B cell (primary cell): Measurements from ENCODE around the gene ZNF718. TPM values are rescaled to one million over a fixed set of nuclear protein-coding genes. Genes with fewer than 3 reads are reported as not detected.

Experiments used
- ATAC-seq: fragments of 200-7000 bp; cut with Tn5 transposase; one replicate; pipeline ENCODE4 v1.10.0; 2021; ENCODE audit warnings: low read depth, mild to moderate bottlenecking, moderate number of reproducible peaks, moderate library complexity
- CTCF ChIA-PET: fragments of 350-600 bp; sonication (Branson Sonifier 250); formaldehyde crosslinking; loops from one replicate; lab custom pipeline; 2021; ENCODE audit warnings: antibody characterized with exemption, inconsistent platforms; lab: Charles Lee
- POLR2A ChIA-PET: fragments of 350-600 bp; sonication (Branson Sonifier 250); formaldehyde crosslinking; loops from one replicate; lab custom pipeline; 2021; ENCODE audit warnings: antibody characterized with exemption; lab: Charles Lee
- DNase-seq: peaks from one replicate; pipeline ENCODE4 v3.0.0; 2013
- H2AFZ ChIP-seq: 2 replicates; pipeline ENCODE4 v1.6.1; 2012; ENCODE audit warnings: mild to moderate bottlenecking, low read depth, low read length; ENCODE audit not compliant: insufficient read depth, poor library complexity, severe bottlenecking
- H3K27ac ChIP-seq, 2 donors: 1 replicate in 1 of 2; 2 replicates in 1 of 2; pipeline ENCODE4 v1.5.1; 2012 to 2013; ENCODE audit warnings: low read length in 2 of 2, mild to moderate bottlenecking in 2 of 2, moderate library complexity in 1 of 2
- H3K27me3 ChIP-seq, 4 experiments: fragments of 200-600 bp in 1 of 4; sonication (generic) in 1 of 4; replicated peaks in 1 of 4; 1 replicate in 2 of 4; 2 replicates in 2 of 4; pipeline versions ENCODE4 v1.6.1 to v1.7.0; 2013 to 2016; ENCODE audit warnings: low read length in 3 of 4, mild to moderate bottlenecking in 2 of 4, mixed read lengths in 1 of 4, moderate library complexity in 1 of 4; ENCODE audit not compliant: insufficient read depth in 4 of 4, control insufficient read depth in 3 of 4; ENCODE audit errors: control extremely low read depth in 1 of 4
- H3K36me3 ChIP-seq, 2 experiments: replicated peaks in 1 of 2; 1 replicate in 1 of 2; 2 replicates in 1 of 2; pipeline versions ENCODE4 v1.6.1 to v1.7.1; 2013; ENCODE audit warnings: low read length in 1 of 2; ENCODE audit not compliant: insufficient read depth in 2 of 2, control insufficient read depth in 1 of 2; ENCODE audit errors: control extremely low read depth in 1 of 2, extremely low read depth in 1 of 2
- H3K4me1 ChIP-seq, 2 donors: fragments of 200-600 bp in 1 of 2; sonication (generic) in 1 of 2; 1 replicate in 1 of 2; 2 replicates in 1 of 2; pipeline versions ENCODE4 v1.5.1 to v1.6.1; 2013 to 2017; ENCODE audit warnings: low read length in 2 of 2; ENCODE audit not compliant: control insufficient read depth in 2 of 2, insufficient read depth in 2 of 2
- H3K4me2 ChIP-seq: replicated peaks from 2 replicates; pipeline ENCODE3; 2012; ENCODE audit warnings: mild to moderate bottlenecking, low read depth, low read length; ENCODE audit not compliant: poor library complexity, severe bottlenecking
- H3K4me3 ChIP-seq, 5 experiments: fragments of 200-600 bp in 1 of 5; sonication (generic) in 1 of 5; 1 replicate in 3 of 5; 2 replicates in 2 of 5; pipeline versions ENCODE4 v1.5.1 to v1.7.0; 2011 to 2016; ENCODE audit warnings: low read length in 4 of 5, mild to moderate bottlenecking in 4 of 5, low read depth in 2 of 5, control low read depth in 1 of 5, moderate library complexity in 1 of 5; ENCODE audit not compliant: insufficient read depth in 1 of 5; ENCODE audit errors: control extremely low read depth in 1 of 5, extremely low read depth in 1 of 5
- H3K79me2 ChIP-seq: fragments of 200-600 bp; sonication (generic); one replicate; pipeline ENCODE4 v1.6.0; 2016; ENCODE audit warnings: low read length; ENCODE audit not compliant: control insufficient read depth, insufficient read depth
- H3K9ac ChIP-seq: fragments of 200-600 bp; sonication (generic); 2 replicates; pipeline ENCODE4 v1.6.1; 2017; ENCODE audit warnings: mild to moderate bottlenecking, low read length, moderate library complexity
- H3K9me3 ChIP-seq, 3 donors: one replicate each; pipeline versions ENCODE4 v1.6.1 to v1.7.1; 2013; ENCODE audit warnings: low read length in 2 of 3; ENCODE audit not compliant: control insufficient read depth in 2 of 3, insufficient read depth in 1 of 3; ENCODE audit errors: control extremely low read depth in 1 of 3
- H4K20me1 ChIP-seq: 2 replicates; pipeline ENCODE4 v1.6.0; 2012; ENCODE audit warnings: mild to moderate bottlenecking, low read length; ENCODE audit not compliant: insufficient read depth, control insufficient read depth, poor library complexity, severe bottlenecking
- H3K27ac Mint-ChIP-seq: one replicate; pipeline ENCODE4 v1.8.0; 2021; ENCODE audit warnings: mixed read lengths
- H3K27me3 Mint-ChIP-seq: one replicate; pipeline ENCODE4 v1.8.0; 2021; ENCODE audit warnings: mixed read lengths
- H3K4me1 Mint-ChIP-seq: one replicate; pipeline ENCODE4 v1.8.0; 2021; ENCODE audit warnings: mixed read lengths
- H3K4me3 Mint-ChIP-seq: one replicate; pipeline ENCODE4 v1.8.0; 2021; ENCODE audit warnings: mixed read lengths
- H3K9me3 Mint-ChIP-seq: one replicate; pipeline ENCODE4 v1.8.0; 2022; ENCODE audit warnings: mixed read lengths; ENCODE audit not compliant: insufficient read depth
- EZH2 ChIP-seq: IDR thresholded peaks from 2 replicates; pipeline ENCODE4 v1.6.1; 2012; ENCODE audit warnings: borderline replicate concordance, low read depth, mild to moderate bottlenecking, moderate library complexity, low read length; ENCODE audit not compliant: insufficient read depth, poor library complexity, severe bottlenecking
- WGBS: methylation state at CpG from one replicate; pipeline ENCODE4 v1.1.5; 2013; ENCODE audit warnings: missing lambda C conversion rate; ENCODE audit not compliant: insufficient coverage; 5-methylcytosine and 5-hydroxymethylcytosine counted together
- intact Hi-C: fragments of 100-400 bp; cut with micrococcal nuclease; formaldehyde crosslinking; loops from one replicate; pipeline ENCODE4 v1.10.0; 2022
- polyA plus RNA-seq: library from polyadenylated mRNA; depleted of rRNA; stranded (reverse); fragments of >200 nt; gene quantifications from 2 replicates; pipeline ENCODE4 v1.2.3, GENCODE V29; 2012
- total RNA-seq, 2 donors: library from RNA; stranded (reverse); fragments of 120-200 nt in 1 of 2; gene quantifications; 1 replicate in 1 of 2; 2 replicates in 1 of 2; pipeline versions ENCODE4 v1.2.3 to v1.2.4, GENCODE V29; 2013 to 2022
- TF ChIP-seq, protein P1 (sequence below): fragments of 200-600 bp; IDR thresholded peaks from one replicate; pipeline ENCODE4 v1.8.0; 2022; ENCODE audit warnings: antibody characterized with exemption, mild to moderate bottlenecking

Gene ZNF718
- total and polyA plus RNA-seq, 2 donors (not counting 1 experiment from before 2014, with no cell fraction given): 5.3 to 18.0 TPM

DNA sequence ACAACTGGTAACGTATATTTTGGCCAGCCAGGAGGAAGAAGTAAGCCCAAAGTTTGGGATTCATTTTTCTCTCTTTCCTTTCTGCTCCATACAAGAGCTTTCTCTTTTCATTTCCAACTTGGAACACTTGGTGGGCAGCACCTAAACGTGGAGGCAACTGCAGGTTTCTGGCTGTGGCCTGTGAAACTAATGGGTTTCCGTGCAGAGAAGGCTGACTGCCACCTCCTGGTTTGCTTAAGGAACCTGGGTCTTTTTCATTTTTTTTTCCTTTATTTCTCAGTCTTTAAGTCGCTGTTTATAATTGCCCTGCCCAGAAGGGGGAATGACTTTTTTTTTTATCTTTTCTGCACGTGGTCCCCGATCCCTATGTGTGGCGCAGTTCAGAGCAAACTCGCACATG lies 15.4 kb downstream of the ZNF718 start:
- H3K27me3 ChIP-seq: no peaks in the 10 kb centered on the region
- H2AFZ ChIP-seq: no peak overlapping the region
- intact Hi-C loops: no loop called here
- POLR2A ChIA-PET: no interaction called here
- no peak overlapping the region for H3K4me3 Mint-ChIP-seq
- CTCF ChIA-PET: no interaction called here
- H3K79me2 ChIP-seq: peaks cover 25% of the 10 kb centered on the region
- H3K27ac Mint-ChIP-seq: no peak overlapping the region
- no peak overlapping the region for H3K4me2 ChIP-seq
- H4K20me1 ChIP-seq: no peaks in the 10 kb centered on the region
- peak overlapping the region in 1 of 5 experiments; percentile 11 for H3K4me3 ChIP-seq
- TF ChIP-seq, protein P1, sequence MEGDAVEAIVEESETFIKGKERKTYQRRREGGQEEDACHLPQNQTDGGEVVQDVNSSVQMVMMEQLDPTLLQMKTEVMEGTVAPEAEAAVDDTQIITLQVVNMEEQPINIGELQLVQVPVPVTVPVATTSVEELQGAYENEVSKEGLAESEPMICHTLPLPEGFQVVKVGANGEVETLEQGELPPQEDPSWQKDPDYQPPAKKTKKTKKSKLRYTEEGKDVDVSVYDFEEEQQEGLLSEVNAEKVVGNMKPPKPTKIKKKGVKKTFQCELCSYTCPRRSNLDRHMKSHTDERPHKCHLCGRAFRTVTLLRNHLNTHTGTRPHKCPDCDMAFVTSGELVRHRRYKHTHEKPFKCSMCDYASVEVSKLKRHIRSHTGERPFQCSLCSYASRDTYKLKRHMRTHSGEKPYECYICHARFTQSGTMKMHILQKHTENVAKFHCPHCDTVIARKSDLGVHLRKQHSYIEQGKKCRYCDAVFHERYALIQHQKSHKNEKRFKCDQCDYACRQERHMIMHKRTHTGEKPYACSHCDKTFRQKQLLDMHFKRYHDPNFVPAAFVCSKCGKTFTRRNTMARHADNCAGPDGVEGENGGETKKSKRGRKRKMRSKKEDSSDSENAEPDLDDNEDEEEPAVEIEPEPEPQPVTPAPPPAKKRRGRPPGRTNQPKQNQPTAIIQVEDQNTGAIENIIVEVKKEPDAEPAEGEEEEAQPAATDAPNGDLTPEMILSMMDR: no peak
- no peak for TF ChIP-seq EZH2
- peaks cover 10 to 72% (median 42%) of the 10 kb centered on the region in 3 donors for H3K9me3 ChIP-seq
- H3K9me3 Mint-ChIP-seq: peaks cover 27% of the 10 kb centered on the region
- no peak for ATAC-seq
- H3K36me3 ChIP-seq: peaks cover 18 to 57% of the 10 kb centered on the region in 2 experiments
- no peak overlapping the region for H3K27ac ChIP-seq
- H3K4me1 ChIP-seq: no peaks in the 10 kb centered on the region
- H3K9ac ChIP-seq: no peak overlapping the region
- whole genome bisulfite sequencing: 96% methylated on average over 7 of the region's 8 CpGs
- DNase-seq: no peak
- peaks cover 15% of the 10 kb centered on the region for H3K4me1 Mint-ChIP-seq
- H3K27me3 Mint-ChIP-seq: no peaks in the 10 kb centered on the region

DNA sequence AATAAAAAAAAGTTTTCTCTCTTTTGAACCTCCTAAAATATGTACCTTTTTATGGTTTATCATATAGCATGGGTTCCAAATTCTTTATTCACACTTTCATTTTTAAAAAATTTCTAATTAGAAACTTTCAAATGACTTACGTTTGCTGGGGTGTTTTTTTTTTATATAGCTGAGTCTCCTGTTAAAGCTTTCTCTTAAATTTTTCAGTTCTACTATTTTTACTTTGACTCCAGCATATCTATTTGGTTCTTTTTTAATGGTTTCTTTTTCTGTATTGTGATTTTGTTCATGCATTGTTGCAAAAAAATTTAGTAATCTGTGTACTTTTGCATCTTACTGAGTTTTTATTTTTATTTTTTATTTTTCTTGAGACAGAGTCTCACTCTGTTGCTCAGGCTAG lies 22.3 kb downstream of the ZNF718 start:
- Histone ChIP-seq H3K36me3 (peaks cover 0 to 11% of the 10 kb centered on the region in 2 experiments), H3K4me1 (no peaks in the 10 kb centered on the region), H3K4me2 (no peak overlapping the region), H3K79me2 (peaks cover 19% of the 10 kb centered on the region), H3K27ac (no peak overlapping the region), H3K27me3 (no peaks in the 10 kb centered on the region), H3K9ac (no peak overlapping the region), H4K20me1 (no peaks in the 10 kb centered on the region), H3K4me3 (peak overlapping the region in 1 of 5 experiments; percentile 10), H3K9me3 (peaks cover 17 to 80% (median 47%) of the 10 kb centered on the region in 3 donors), H2AFZ (no peak overlapping the region)
- WGBS: no CpG with 5 or more reads among the region's 1 CpG
- TF ChIP-seq EZH2: no peak
- TF ChIP-seq, protein P1: no peak
- intact Hi-C loops: no loop called here
- DNase-seq: no peak
- POLR2A ChIA-PET: no interaction called here
- peaks cover 22% of the 10 kb centered on the region for H3K9me3 Mint-ChIP-seq
- no peaks in the 10 kb centered on the region for H3K27me3 Mint-ChIP-seq
- ATAC-seq: no peak
- no peaks in the 10 kb centered on the region for H3K4me1 Mint-ChIP-seq
- no peak overlapping the region for H3K4me3 Mint-ChIP-seq
- CTCF ChIA-PET: no interaction called here
- no peak overlapping the region for H3K27ac Mint-ChIP-seq
